Prostate gland (tissue), 2 donors: ENCODE results near the gene C12orf56.

Experiments
- CTCF ChIP-seq, 4 experiments: fragments of 200-600 bp in 2 of 4; fragments of 450-650 bp in 2 of 4; sonication (generic) in 2 of 4; IDR thresholded peaks; 1 replicate in 3 of 4; 2 replicates in 1 of 4; pipeline ENCODE4 v1.5.1; 2016 to 2019; ENCODE audit warnings: antibody characterized with exemption in 4 of 4, mild to moderate bottlenecking in 2 of 4, moderate library complexity in 2 of 4
- POLR2A ChIP-seq: fragments of 450-650 bp; IDR thresholded peaks from one replicate; pipeline ENCODE4 v1.6.1; 2016; ENCODE audit warnings: antibody characterized with exemption, mild to moderate bottlenecking
- POLR2AphosphoS5 ChIP-seq: sonication (generic); formaldehyde crosslinking; IDR thresholded peaks from one replicate; pipeline ENCODE4 v1.6.1; 2017; ENCODE audit warnings: antibody characterized with exemption

- no peak for TF ChIP-seq CTCF (IDR thresholded peaks at IDR 0.05)
- peak; percentile 4 for TF ChIP-seq POLR2AphosphoS5
- no peak for TF ChIP-seq POLR2A
Observed at GRCh38 chr12:64404470-64405256, 14.1 kb upstream of the C12orf56 start.
